ENCODE results near the gene VTA1.
"Not testable (repeated sequence)": the region's sequence is repeated elsewhere in the genome, so short reads cannot be mapped to it uniquely, and the experiment has no call there.

The VTA1 gene

DNA sequence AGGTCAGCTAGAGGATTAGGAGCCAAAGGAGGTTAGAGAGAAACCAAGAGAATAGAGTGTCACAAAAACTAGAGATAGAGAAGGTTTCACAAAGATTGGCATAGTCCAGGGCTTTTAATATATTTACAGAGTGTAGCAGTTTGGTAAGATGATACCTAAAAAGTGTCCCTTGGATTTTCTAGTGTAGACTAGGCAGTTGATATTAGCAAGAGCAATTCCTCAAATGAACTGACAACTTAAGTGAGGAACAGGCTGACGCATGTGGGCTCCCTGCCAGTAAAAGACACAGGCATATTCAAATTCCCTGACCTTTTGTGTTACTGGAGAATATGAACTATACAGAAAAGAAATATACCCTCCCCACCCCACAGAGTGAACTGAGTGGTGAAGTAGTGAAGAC lies 40.1 kb downstream of the VTA1 start:
- no peak overlapping the region for H3K4me3 ChIP-seq (ENCODE audit: low read length)
- TF ChIP-seq ZNF274 (IDR thresholded peaks at IDR 0.05; ENCODE audit: low read depth, low read length): no peak

GRCh38 chr6:142188341-142188740 lies 41.3 kb downstream of the VTA1 start:
- H3K4me3 ChIP-seq (ENCODE audit: low read length): not testable (repeated sequence)

DNA sequence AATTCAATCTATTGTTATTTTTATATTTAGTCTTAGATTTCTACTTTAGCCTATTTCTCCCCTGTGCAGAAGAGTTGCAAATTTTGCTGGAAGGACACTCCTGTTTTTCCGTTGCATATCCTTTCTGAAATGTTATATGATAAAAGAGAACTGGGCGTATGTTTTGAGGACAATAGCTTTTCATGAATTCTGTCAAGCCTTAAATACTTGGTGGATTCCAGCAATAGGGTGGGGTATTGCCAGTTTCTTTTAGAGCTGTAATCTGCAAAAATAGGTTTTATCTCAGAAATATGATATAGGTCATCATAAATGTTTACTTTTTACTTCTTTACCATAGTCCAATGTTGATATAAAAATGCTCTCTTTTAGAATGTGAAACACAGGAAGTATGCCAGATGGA lies 42.0 kb downstream of the VTA1 start:
- TF ChIP-seq ZNF274 (IDR thresholded peaks at IDR 0.05; ENCODE audit: low read depth, low read length): no peak
- no peak overlapping the region for H3K4me3 ChIP-seq (ENCODE audit: low read length)

DNA sequence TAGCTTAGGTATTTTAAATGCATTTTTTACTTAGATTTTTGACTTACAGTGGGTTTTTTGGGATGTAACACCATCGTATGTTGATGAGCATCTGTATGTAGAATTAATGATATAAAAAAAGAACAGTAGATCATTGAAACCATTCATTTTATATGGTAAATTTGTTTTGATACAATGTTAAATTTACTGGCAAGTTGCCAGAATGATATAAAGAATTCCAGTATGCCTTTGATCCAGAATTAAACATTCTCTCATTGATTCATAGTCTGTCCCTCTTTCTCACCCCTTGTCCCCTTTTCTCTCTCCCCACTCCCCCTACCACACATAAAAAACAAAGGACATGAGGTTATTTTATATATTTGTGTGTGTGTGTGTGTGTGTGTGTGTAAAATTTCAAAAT lies 45.3 kb downstream of the VTA1 start:
- TF ChIP-seq ZNF274 (IDR thresholded peaks at IDR 0.05; ENCODE audit: low read depth, low read length): no peak
- no peak overlapping the region for H3K4me3 ChIP-seq (ENCODE audit: low read length)

DNA sequence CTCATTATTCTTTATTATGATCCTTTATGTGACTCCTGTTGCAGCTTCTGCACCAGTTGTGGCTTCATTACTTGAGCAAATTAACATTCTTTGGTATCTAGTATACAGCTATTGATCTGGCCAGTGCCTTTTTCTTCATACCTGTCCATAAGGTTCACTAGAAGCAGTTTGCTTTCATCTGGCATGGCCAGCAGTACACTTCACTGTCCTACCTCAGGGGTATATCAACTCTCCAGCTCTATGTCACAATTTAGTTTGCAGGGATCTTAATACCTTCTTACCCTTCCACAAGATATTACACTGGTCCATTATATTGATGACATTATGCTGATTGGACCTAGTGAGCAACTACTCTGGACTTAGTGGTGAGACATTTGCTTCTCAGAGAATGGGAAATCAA lies 46.6 kb downstream of the VTA1 start:
- no peak overlapping the region for H3K4me3 ChIP-seq (ENCODE audit: low read length)
- no peak for TF ChIP-seq ZNF274 (IDR thresholded peaks at IDR 0.05; ENCODE audit: low read depth, low read length)

DNA sequence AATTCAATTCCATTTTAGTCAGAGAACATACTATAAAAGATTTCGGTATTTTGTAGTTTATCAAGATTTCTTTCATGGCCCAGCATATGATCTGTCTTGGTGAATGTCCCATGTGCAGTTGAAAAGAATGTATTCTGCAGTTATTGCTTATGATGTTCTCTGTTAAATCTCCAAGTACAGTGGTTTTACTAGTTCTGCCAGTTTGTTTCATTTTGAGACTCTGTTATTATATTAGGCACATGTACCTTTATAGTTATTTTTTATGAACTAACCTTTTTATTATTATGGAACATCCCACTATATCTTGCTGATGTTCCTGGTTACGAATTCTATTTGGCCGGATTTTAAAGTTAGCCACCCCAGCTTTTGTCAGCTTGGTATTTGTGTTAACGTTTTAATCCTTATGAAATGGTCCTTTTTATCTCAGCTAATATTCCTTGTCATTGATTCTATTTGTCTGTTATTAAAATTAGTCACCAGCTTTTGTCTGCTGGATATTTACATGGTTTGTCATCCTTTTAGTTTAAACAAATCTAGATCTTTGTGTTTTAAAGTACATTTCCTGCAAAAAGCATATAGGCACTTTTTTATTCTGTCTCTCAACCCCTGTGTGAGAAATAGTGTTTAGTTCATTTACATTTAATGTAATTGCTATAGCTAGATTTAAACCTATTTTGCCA lies 48.9 kb downstream of the VTA1 start:
- H3K4me3 ChIP-seq (ENCODE audit: low read length): no peak overlapping the region
- no peak for TF ChIP-seq ZNF274 (IDR thresholded peaks at IDR 0.05; ENCODE audit: low read depth, low read length)

DNA sequence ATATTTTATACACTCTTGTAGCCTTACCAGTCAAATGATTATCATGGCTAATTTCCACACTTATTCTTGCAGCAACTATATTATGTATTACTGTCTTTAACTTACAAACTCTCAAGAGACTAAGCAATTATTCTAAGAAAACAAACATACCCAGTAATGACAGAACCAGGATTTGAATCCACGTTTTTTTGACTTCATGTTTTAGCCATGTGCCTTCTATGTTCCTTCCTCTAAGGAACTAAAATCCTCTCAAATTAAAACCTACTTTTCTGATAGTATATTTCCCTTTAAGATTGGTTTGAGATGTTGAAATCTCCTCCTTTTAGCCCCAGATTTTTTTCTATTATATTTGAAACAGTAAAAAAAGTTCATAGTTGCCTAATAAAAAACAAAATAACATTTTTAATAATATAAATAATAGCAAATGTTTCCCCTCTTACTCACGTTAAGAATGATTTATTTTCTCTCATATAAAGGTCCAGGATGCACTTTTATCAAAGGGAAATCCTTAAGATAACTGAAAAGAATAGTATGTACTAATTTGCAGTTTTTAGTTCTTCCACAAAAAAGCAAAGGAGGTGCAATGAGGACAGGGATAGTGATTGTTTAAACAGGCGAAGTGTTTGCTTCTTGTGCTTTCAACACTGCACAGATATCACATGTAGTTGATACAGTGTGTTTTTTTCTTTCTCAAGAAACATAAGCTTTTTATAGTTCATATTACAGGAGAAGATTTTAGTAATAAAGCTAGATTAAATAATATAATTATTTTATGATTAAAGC lies 54.0 kb downstream of the VTA1 start:
- no peak for TF ChIP-seq ZNF274 (IDR thresholded peaks at IDR 0.05; ENCODE audit: low read depth, low read length)
- no peak overlapping the region for H3K4me3 ChIP-seq (ENCODE audit: low read length)

- TF ChIP-seq ZNF274 (IDR thresholded peaks at IDR 0.05; ENCODE audit: low read depth, low read length): no peak
- no peak overlapping the region for H3K4me3 ChIP-seq (ENCODE audit: low read length)
Observed at GRCh38 chr6:142207265-142207877, 60.3 kb downstream of the VTA1 start.

DNA sequence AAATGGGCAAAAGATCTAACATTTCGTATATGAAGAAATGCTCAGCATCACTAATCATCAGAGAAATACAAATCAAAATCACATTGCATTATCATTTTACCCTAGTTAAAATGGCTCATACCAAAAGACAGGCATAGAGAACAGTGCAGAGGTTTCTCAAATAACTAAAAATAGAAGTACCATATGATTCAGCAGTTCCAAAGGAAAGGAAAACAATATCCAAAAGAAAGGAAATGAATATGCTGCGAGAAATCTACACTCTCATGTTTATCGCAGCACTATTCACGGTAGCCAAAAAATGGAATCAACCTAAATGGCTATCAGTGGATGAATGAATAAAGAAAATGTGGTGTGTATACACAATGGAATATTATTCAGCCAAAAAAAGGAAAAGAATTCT lies 63.5 kb downstream of the VTA1 start:
- no peak overlapping the region for H3K4me3 ChIP-seq (ENCODE audit: low read length)
- no peak for TF ChIP-seq ZNF274 (IDR thresholded peaks at IDR 0.05; ENCODE audit: low read depth, low read length)

- TF ChIP-seq ZNF274 (IDR thresholded peaks at IDR 0.05; ENCODE audit: low read depth, low read length): no peak
- no peak overlapping the region for H3K4me3 ChIP-seq (ENCODE audit: low read length)
Observed at GRCh38 chr6:142213402-142213801, 66.3 kb downstream of the VTA1 start.

DNA sequence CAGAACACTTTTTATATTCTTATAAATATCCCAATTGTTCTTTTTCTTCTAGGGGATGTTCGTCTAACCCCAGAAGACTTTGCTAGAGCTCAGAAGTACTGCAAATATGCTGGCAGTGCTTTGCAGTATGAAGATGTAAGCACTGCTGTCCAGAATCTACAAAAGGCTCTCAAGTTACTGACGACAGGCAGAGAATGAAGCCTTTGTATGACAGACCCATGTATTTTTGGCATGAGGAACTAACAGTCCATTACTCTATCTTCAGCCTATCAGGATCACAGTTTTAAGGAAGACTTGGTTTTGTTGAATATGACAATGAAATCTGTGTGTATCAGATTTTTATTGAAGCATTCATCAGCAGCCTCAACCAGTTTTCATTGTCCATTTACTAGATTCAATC lies 71.4 kb downstream of the VTA1 start:
- no peak for TF ChIP-seq ZNF274 (IDR thresholded peaks at IDR 0.05; ENCODE audit: low read depth, low read length)
- no peak overlapping the region for H3K4me3 ChIP-seq (ENCODE audit: low read length)

DNA sequence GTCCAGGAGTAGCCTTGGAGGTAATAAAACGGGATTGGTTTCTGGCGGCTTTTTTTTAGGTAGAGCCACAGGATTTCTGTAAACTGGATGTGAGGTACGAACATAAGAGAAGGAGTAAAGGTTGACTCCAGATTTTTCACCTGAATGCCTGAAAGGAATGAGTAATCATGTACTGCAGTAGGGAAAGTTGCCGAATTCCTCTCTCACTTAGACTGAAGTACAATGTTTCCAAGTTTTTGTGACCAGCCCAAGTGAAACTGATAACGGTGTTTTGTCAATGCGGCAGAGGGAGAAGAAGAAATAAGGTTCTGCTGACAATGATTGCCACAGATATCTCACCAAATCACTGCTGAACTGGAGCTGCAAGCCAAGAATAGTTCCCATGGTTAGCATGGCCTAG lies 75.0 kb downstream of the VTA1 start:
- TF ChIP-seq ZNF274 (IDR thresholded peaks at IDR 0.05; ENCODE audit: low read depth, low read length): no peak
- no peak overlapping the region for H3K4me3 ChIP-seq (ENCODE audit: low read length)

DNA sequence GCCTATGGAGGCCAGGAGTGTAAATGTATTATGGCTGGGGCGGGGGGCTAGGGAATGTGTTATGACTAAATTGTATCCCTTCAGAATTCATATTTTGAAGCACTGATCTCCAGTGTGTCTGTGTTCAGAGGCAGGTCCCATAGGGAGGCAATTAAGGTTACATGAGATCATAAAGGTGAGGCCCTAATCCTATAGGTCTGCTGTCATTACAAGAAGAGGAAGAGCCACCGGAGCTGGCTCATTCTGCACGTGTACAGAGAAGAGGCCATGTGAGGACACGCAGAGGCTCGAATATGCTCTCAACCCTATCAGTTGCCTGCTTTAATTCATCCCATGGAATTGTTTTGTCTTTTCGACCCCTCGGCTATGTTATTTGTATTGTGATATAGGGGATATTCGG lies 76.9 kb downstream of the VTA1 start:
- H3K4me3 ChIP-seq (ENCODE audit: low read length): no peak overlapping the region
- TF ChIP-seq ZNF274 (IDR thresholded peaks at IDR 0.05; ENCODE audit: low read depth, low read length): no peak

- no peak for TF ChIP-seq ZNF274 (IDR thresholded peaks at IDR 0.05; ENCODE audit: low read depth, low read length)
Observed at GRCh38 chr6:142225115-142225514, 78.1 kb downstream of the VTA1 start.

DNA sequence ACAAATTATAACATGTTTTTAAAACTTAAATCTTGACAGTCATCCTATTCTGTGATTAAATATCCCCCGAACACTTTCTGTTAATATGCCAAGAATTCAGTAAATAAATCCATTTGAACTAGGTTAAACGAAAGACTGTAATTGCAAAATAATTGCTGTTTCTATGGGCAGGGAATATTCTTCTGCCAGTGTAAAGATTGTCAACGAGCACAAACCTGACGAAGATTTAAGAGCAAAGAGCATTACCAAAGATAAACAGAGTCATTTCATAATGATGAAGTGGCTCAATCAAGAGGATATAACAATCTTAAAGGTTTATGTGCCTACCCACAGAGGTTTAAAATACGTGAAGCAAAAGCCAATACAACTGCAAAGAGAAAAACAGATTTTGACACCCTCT lies 78.5 kb downstream of the VTA1 start:
- TF ChIP-seq ZNF274 (IDR thresholded peaks at IDR 0.05; ENCODE audit: low read depth, low read length): no peak
- H3K4me3 ChIP-seq (ENCODE audit: low read length): no peak overlapping the region

More at GRCh38 chr6:142225115-142225514, 78.1 kb downstream of the VTA1 start:
- no peak overlapping the region for H3K4me3 ChIP-seq (ENCODE audit: low read length)

All from GM08714 (cell line).